DMS79 treated with DMSO at 0.1 percent for 48 hours (cell line): ENCODE data around the gene GBX2.

Experiments
- DNase-seq: peaks from one replicate; lab custom pipeline; 2025; lab: John Stamatoyannopoulos, UW

GBX2 gene

GRCh38 chr2:236117861-236118269 is 50.3 kb downstream of the GBX2 start:
- DNase-seq: no peak

DNA sequence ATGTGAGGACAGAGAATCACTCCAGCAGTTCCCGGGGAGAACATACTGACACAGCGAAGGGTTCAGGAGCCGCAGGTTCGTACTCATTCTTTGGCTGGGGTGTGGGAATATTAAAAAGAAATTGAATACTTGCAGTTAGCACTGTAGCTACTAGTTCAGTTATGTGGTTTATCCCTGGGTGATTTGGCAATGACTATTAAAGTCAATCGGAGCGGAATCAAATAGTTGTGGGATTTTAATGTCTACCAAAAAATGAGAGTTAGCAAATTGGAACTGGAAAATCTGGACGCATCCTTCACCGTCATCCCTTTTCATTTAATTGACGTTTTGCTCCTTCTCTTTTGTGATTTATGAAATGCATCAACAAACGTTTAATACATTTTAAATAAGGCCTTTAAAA is 50.8 kb downstream of the GBX2 start:
- DNase-seq: no peak
